Measurements from ENCODE around the gene VOPP1.

VOPP1 gene

GRCh38 chr7:55491346-55491745, 81.0 kb downstream of the VOPP1 start:
- in situ Hi-C loops (cut with HindIII; ENCODE audit: low sequenced_read_pairs): no loop called here
- no peak overlapping the region for H3K4me3 ChIP-seq (ENCODE audit: low read depth, low read length)
- no peak for TF ChIP-seq CTCF (IDR thresholded peaks at IDR 0.05; ENCODE audit: low read depth, low read length, missing control alignments)
- no peak for DNase-seq (ENCODE audit: low read depth)

- in situ Hi-C loops (cut with HindIII; ENCODE audit: low sequenced_read_pairs): no loop called here
- H3K4me3 ChIP-seq (ENCODE audit: low read depth, low read length): no peak overlapping the region
- DNase-seq (ENCODE audit: low read depth): no peak
- TF ChIP-seq CTCF (IDR thresholded peaks at IDR 0.05; ENCODE audit: low read depth, low read length, missing control alignments): no peak
These were observed 82.2 kb downstream of the VOPP1 start for GRCh38 chr7:55490099-55490498.

- in situ Hi-C loops (cut with HindIII; ENCODE audit: low sequenced_read_pairs): no loop called here
- TF ChIP-seq CTCF (IDR thresholded peaks at IDR 0.05; ENCODE audit: low read depth, low read length, missing control alignments): no peak
- H3K4me3 ChIP-seq (ENCODE audit: low read depth, low read length): no peak overlapping the region
- no peak for DNase-seq (ENCODE audit: low read depth)
These were observed 82.8 kb downstream of the VOPP1 start for GRCh38 chr7:55489552-55489951.

GRCh38 chr7:55488804-55489340, 83.4 kb downstream of the VOPP1 start:
- TF ChIP-seq CTCF (IDR thresholded peaks at IDR 0.05; ENCODE audit: low read depth, low read length, missing control alignments): no peak
- in situ Hi-C loops (cut with HindIII; ENCODE audit: low sequenced_read_pairs): no loop called here
- H3K4me3 ChIP-seq (ENCODE audit: low read depth, low read length): no peak overlapping the region
- no peak for DNase-seq (ENCODE audit: low read depth)

GRCh38 chr7:55488216-55488615, 84.1 kb downstream of the VOPP1 start:
- TF ChIP-seq CTCF (IDR thresholded peaks at IDR 0.05; ENCODE audit: low read depth, low read length, missing control alignments): no peak
- no peak overlapping the region for H3K4me3 ChIP-seq (ENCODE audit: low read depth, low read length)
- no peak for DNase-seq (ENCODE audit: low read depth)
- in situ Hi-C loops (cut with HindIII; ENCODE audit: low sequenced_read_pairs): no loop called here

- in situ Hi-C loops (cut with HindIII; ENCODE audit: low sequenced_read_pairs): no loop called here
- TF ChIP-seq CTCF (IDR thresholded peaks at IDR 0.05; ENCODE audit: low read depth, low read length, missing control alignments): no peak
- DNase-seq (ENCODE audit: low read depth): no peak
- no peak overlapping the region for H3K4me3 ChIP-seq (ENCODE audit: low read depth, low read length)
These were observed 85.3 kb downstream of the VOPP1 start for GRCh38 chr7:55486991-55487390.

- no peak overlapping the region for H3K4me3 ChIP-seq (ENCODE audit: low read depth, low read length)
- TF ChIP-seq CTCF (IDR thresholded peaks at IDR 0.05; ENCODE audit: low read depth, low read length, missing control alignments): no peak
- DNase-seq (ENCODE audit: low read depth): no peak
- in situ Hi-C loops (cut with HindIII; ENCODE audit: low sequenced_read_pairs): no loop called here
These were observed 86.1 kb downstream of the VOPP1 start for GRCh38 chr7:55486192-55486590.
